Fibroblast of lung (primary cell): ENCODE results near the gene CCDC148. TPM values are rescaled to one million over a fixed set of nuclear protein-coding genes. Genes with fewer than 3 reads are reported as not detected.

Experiments
- DNase-seq, 2 donors: peaks; one replicate each; pipeline versions ENCODE4 v3.0.0 to v3.0.0-alpha.2; 2010; ENCODE audit warnings: low read depth in 2 of 2
- H2AFZ ChIP-seq: 2 replicates; pipeline ENCODE4 v1.5.1; 2012; ENCODE audit warnings: low read length, control low read depth, inconsistent platforms
- H3K27ac ChIP-seq: 2 replicates; pipeline ENCODE4 v1.5.1; 2011; ENCODE audit warnings: low read length, control low read depth; ENCODE audit not compliant: insufficient read depth
- H3K27me3 ChIP-seq: 2 replicates; pipeline ENCODE4 v1.5.1; 2011; ENCODE audit warnings: mild to moderate bottlenecking, low read length; ENCODE audit not compliant: control insufficient read depth, insufficient read depth
- H3K36me3 ChIP-seq: 2 replicates; pipeline ENCODE4 v1.5.1; 2011; ENCODE audit warnings: low read length; ENCODE audit not compliant: control insufficient read depth, insufficient read depth
- H3K4me1 ChIP-seq: 2 replicates; pipeline ENCODE4 v1.5.1; 2011; ENCODE audit warnings: low read length; ENCODE audit not compliant: control insufficient read depth, insufficient read depth; ENCODE audit errors: extremely low read depth
- H3K4me2 ChIP-seq: 2 replicates; pipeline ENCODE4 v1.5.1; 2011; ENCODE audit warnings: low read length, control low read depth; ENCODE audit not compliant: insufficient read depth; ENCODE audit errors: extremely low read depth
- H3K4me3 ChIP-seq, 4 experiments: fragments of 200-600 bp in 1 of 4; sonication (generic) in 1 of 4; replicated peaks in 1 of 4; 2 replicates each; pipeline ENCODE4 v1.5.1; 2011 to 2016; ENCODE audit warnings: low read length in 4 of 4, low read depth in 3 of 4, mild to moderate bottlenecking in 3 of 4, control low read depth in 2 of 4, inconsistent platforms in 1 of 4, mixed read lengths in 1 of 4; ENCODE audit not compliant: insufficient read depth in 1 of 4; ENCODE audit errors: control extremely low read depth in 1 of 4
- H3K79me2 ChIP-seq: 2 replicates; pipeline ENCODE4 v1.5.1; 2012; ENCODE audit warnings: mild to moderate bottlenecking, low read length, inconsistent platforms; ENCODE audit not compliant: control insufficient read depth, insufficient read depth
- H3K9ac ChIP-seq: 2 replicates; pipeline ENCODE4 v1.5.1; 2011; ENCODE audit warnings: mild to moderate bottlenecking, low read length, control low read depth; ENCODE audit not compliant: insufficient read depth
- H3K9me3 ChIP-seq: 2 replicates; pipeline ENCODE4 v1.5.1; 2012; ENCODE audit warnings: low read depth, low read length; ENCODE audit not compliant: control insufficient read depth, insufficient read depth
- H4K20me1 ChIP-seq: 2 replicates; pipeline ENCODE4 v1.5.1; 2011; ENCODE audit warnings: low read length; ENCODE audit not compliant: control insufficient read depth, insufficient read depth; ENCODE audit errors: extremely low read depth
- EZH2 ChIP-seq: IDR thresholded peaks from 2 replicates; pipeline ENCODE4 v1.5.1; 2012; ENCODE audit warnings: low read length, control low read depth, mild to moderate bottlenecking; ENCODE audit errors: missing control alignments
- polyA plus RNA-seq, 2 donors: library from polyadenylated mRNA; depleted of rRNA in 1 of 2; stranded (reverse) in 1 of 2; unstranded in 1 of 2; fragments of >200 nt; gene quantifications; 2 replicates each; pipeline ENCODE4 v1.2.1, GENCODE V29; 2011 to 2012; ENCODE audit warnings: missing spikeins in 1 of 2
- total RNA-seq: library from RNA; depleted of rRNA; stranded (reverse); fragments of >200 nt; gene quantifications from 2 replicates; pipeline ENCODE4 v1.2.1, GENCODE V29; 2014
- TF ChIP-seq, protein P1 (sequence below), 2 donors: IDR thresholded peaks in 1 of 2; conservative IDR thresholded peaks in 1 of 2; 1 replicate in 1 of 2; 2 replicates in 1 of 2; pipeline ENCODE4 v1.5.1; 2011 to 2012; ENCODE audit warnings: low read length in 2 of 2, control low read depth in 1 of 2, inconsistent platforms in 1 of 2, low read depth in 1 of 2, mild to moderate bottlenecking in 1 of 2

Gene CCDC148
- total and polyA plus RNA-seq, 2 donors (not counting 1 experiment from before 2014, with no cell fraction given) = 1.2 TPM

- Histone ChIP-seq H3K9ac (no peak overlapping the region), H3K9me3 (no peaks in the 10 kb centered on the region), H3K4me1 (no peaks in the 10 kb centered on the region), H3K4me2 (no peak overlapping the region), H3K79me2 (no peaks in the 10 kb centered on the region), H3K4me3 (no peak overlapping the region), H3K36me3 (no peaks in the 10 kb centered on the region), H3K27ac (no peak overlapping the region), H2AFZ (no peak overlapping the region), H4K20me1 (no peaks in the 10 kb centered on the region), H3K27me3 (no peaks in the 10 kb centered on the region)
- TF ChIP-seq, protein P1, sequence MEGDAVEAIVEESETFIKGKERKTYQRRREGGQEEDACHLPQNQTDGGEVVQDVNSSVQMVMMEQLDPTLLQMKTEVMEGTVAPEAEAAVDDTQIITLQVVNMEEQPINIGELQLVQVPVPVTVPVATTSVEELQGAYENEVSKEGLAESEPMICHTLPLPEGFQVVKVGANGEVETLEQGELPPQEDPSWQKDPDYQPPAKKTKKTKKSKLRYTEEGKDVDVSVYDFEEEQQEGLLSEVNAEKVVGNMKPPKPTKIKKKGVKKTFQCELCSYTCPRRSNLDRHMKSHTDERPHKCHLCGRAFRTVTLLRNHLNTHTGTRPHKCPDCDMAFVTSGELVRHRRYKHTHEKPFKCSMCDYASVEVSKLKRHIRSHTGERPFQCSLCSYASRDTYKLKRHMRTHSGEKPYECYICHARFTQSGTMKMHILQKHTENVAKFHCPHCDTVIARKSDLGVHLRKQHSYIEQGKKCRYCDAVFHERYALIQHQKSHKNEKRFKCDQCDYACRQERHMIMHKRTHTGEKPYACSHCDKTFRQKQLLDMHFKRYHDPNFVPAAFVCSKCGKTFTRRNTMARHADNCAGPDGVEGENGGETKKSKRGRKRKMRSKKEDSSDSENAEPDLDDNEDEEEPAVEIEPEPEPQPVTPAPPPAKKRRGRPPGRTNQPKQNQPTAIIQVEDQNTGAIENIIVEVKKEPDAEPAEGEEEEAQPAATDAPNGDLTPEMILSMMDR (conservative IDR thresholded peaks at IDR 0.05 in 1 of 2, IDR thresholded peaks at IDR 0.05 in 1 of 2; ENCODE audit: low read depth in 1 of 2, low read length in 2 of 2) = no peak
- no peak for DNase-seq
Measured at GRCh38 chr2:158253170-158253569, 203.4 kb downstream of the CCDC148 start.

GRCh38 chr2:158251356-158251755 lies 205.2 kb downstream of the CCDC148 start:
- no peaks in the 10 kb centered on the region for H3K9me3 ChIP-seq
- H2AFZ ChIP-seq = no peak overlapping the region
- H4K20me1 ChIP-seq = no peaks in the 10 kb centered on the region
- no peak for DNase-seq
- no peak overlapping the region for H3K4me3 ChIP-seq
- H3K4me1 ChIP-seq = no peaks in the 10 kb centered on the region
- no peaks in the 10 kb centered on the region for H3K79me2 ChIP-seq
- TF ChIP-seq, protein P1 (conservative IDR thresholded peaks at IDR 0.05 in 1 of 2, IDR thresholded peaks at IDR 0.05 in 1 of 2; ENCODE audit: low read depth in 1 of 2, low read length in 2 of 2) = no peak
- TF ChIP-seq EZH2 = no peak
- no peak overlapping the region for H3K4me2 ChIP-seq
- no peaks in the 10 kb centered on the region for H3K36me3 ChIP-seq
- no peak overlapping the region for H3K27ac ChIP-seq
- no peaks in the 10 kb centered on the region for H3K27me3 ChIP-seq
- no peak overlapping the region for H3K9ac ChIP-seq

DNA sequence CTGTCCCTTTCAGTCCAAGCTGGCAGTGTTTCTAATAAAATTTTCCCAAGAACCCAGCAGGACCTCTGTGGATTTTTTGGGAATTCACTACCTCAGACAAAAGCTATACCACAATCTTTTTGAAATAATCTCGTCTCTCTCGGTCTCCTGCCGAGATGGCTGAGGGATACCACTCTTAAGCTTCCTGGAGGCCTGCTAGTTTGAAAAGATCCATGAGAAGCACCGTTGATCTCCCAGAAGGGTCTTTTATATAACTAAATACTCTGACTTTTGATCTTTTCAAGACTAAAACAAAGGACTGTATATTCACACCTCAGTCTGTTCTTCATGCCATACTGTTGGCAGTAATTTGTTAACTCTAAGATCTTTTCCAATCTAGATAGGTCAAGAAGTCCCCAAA lies 213.2 kb downstream of the CCDC148 start:
- no peaks in the 10 kb centered on the region for H3K36me3 ChIP-seq
- no peaks in the 10 kb centered on the region for H3K4me1 ChIP-seq
- TF ChIP-seq, protein P1 (conservative IDR thresholded peaks at IDR 0.05 in 1 of 2, IDR thresholded peaks at IDR 0.05 in 1 of 2; ENCODE audit: low read depth in 1 of 2, low read length in 2 of 2) = no peak
- TF ChIP-seq EZH2 = no peak
- DNase-seq = no peak
- H4K20me1 ChIP-seq = no peaks in the 10 kb centered on the region
- no peak overlapping the region for H3K9ac ChIP-seq
- no peak overlapping the region for H3K4me3 ChIP-seq
- no peak overlapping the region for H3K4me2 ChIP-seq
- H3K27me3 ChIP-seq = no peaks in the 10 kb centered on the region
- H3K79me2 ChIP-seq = no peaks in the 10 kb centered on the region
- no peak overlapping the region for H2AFZ ChIP-seq
- no peaks in the 10 kb centered on the region for H3K9me3 ChIP-seq
- no peak overlapping the region for H3K27ac ChIP-seq
